HG03039 (cell line): Measurements from ENCODE around the gene FCN2.

Source experiments
- ATAC-seq: cut with Tn5 transposase; IDR thresholded peaks from one replicate; pipeline ENCODE4 v1.9.1; 2021; ENCODE audit warnings: mild to moderate bottlenecking, moderate library complexity; ENCODE audit not compliant: unreplicated experiment

Gene FCN2

GRCh38 chr9:134929193-134930158, 48.9 kb downstream of the FCN2 start:
- ATAC-seq: no peak

- ATAC-seq: no peak
Observed at GRCh38 chr9:134930398-134930797, 49.8 kb downstream of the FCN2 start.

- ATAC-seq: no peak
Observed at GRCh38 chr9:134932171-134932570, 51.6 kb downstream of the FCN2 start.

GRCh38 chr9:134932606-134933005, 52.0 kb downstream of the FCN2 start:
- ATAC-seq: no peak

- no peak for ATAC-seq
Observed at GRCh38 chr9:134933076-134933659, 52.6 kb downstream of the FCN2 start.

GRCh38 chr9:134935056-134935640, 54.5 kb downstream of the FCN2 start:
- no peak for ATAC-seq

- ATAC-seq: no peak
Observed at GRCh38 chr9:134935701-134936345, 55.2 kb downstream of the FCN2 start.

- no peak for ATAC-seq
Observed at GRCh38 chr9:134936346-134937163, 55.9 kb downstream of the FCN2 start.
